Thoracic aorta (tissue), 2 donors: ENCODE data around the gene PCDH18. TPM values are rescaled to one million over a fixed set of nuclear protein-coding genes. Genes with fewer than 3 reads are reported as not detected.

Experiments used
- ATAC-seq: fragments of 150-250 bp; one replicate; pipeline ENCODE4 v1.8.0; 2017; ENCODE audit warnings: low read depth; ENCODE audit not compliant: insufficient number of reproducible peaks, low FRiP score
- DNase-seq: peaks from one replicate; pipeline ENCODE4 v3.0.0-alpha.2; 2020; ENCODE audit warnings: low spot score
- H3K27ac ChIP-seq, 2 donors: fragments of 200-600 bp; sonication (generic); 1 replicate in 1 of 2; 2 replicates in 1 of 2; pipeline ENCODE4 v1.5.1; 2016; ENCODE audit warnings: mild to moderate bottlenecking in 2 of 2, moderate library complexity in 2 of 2
- H3K27me3 ChIP-seq: fragments of 200-600 bp; sonication (generic); replicated peaks from 2 replicates; pipeline ENCODE4 v1.6.0; 2016; ENCODE audit warnings: mild to moderate bottlenecking; ENCODE audit not compliant: insufficient read depth
- H3K36me3 ChIP-seq: fragments of 200-600 bp; sonication (generic); one replicate; pipeline ENCODE4 v1.5.1; 2016
- H3K4me1 ChIP-seq, 2 donors: fragments of 200-600 bp; sonication (generic); 1 replicate in 1 of 2; 2 replicates in 1 of 2; pipeline versions ENCODE4 v1.5.1 to v1.6.0; 2016; ENCODE audit warnings: low read depth in 2 of 2, mild to moderate bottlenecking in 1 of 2; ENCODE audit not compliant: control insufficient read depth in 1 of 2
- H3K4me3 ChIP-seq: fragments of 200-600 bp; sonication (generic); 2 replicates; pipeline ENCODE4 v1.5.1; 2016; ENCODE audit warnings: mild to moderate bottlenecking
- H3K9me3 ChIP-seq: fragments of 200-600 bp; sonication (generic); 2 replicates; pipeline ENCODE4 v1.5.1; 2016
- total RNA-seq, 2 donors: library from RNA; depleted of rRNA; stranded (reverse); fragments of >200 nt; gene quantifications; one replicate each; pipeline versions ENCODE4 v1.1.0 to v1.2.3, GENCODE V29; 2016
- TF ChIP-seq, protein P1 (sequence below): fragments of 200-600 bp; sonication (generic); IDR thresholded peaks from one replicate; pipeline ENCODE4 v1.5.1; 2019; ENCODE audit warnings: antibody characterized with exemption

Gene PCDH18
- total RNA-seq, 2 donors from 2014 or later = 22.6 to 31.0 TPM

DNA sequence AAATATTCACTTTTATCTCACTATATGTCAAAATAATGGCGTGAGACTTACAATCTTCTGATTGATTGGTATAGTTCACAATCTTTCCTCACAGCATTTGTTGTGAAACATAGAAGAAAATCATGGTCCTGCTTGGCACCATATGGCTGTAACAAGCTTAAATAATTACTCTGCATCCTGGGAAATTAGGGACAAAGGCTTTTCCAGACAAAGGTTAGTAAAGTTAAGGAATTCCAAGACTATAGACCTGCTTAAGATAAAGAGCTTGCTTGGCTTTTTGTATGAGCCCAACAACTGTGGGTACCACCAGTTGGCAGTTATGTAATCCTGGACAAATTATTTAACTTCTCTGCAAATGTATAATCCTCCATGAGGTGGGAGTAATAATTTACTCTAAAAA is 3.4 kb upstream of the PCDH18 start:
- TF ChIP-seq, protein P1, sequence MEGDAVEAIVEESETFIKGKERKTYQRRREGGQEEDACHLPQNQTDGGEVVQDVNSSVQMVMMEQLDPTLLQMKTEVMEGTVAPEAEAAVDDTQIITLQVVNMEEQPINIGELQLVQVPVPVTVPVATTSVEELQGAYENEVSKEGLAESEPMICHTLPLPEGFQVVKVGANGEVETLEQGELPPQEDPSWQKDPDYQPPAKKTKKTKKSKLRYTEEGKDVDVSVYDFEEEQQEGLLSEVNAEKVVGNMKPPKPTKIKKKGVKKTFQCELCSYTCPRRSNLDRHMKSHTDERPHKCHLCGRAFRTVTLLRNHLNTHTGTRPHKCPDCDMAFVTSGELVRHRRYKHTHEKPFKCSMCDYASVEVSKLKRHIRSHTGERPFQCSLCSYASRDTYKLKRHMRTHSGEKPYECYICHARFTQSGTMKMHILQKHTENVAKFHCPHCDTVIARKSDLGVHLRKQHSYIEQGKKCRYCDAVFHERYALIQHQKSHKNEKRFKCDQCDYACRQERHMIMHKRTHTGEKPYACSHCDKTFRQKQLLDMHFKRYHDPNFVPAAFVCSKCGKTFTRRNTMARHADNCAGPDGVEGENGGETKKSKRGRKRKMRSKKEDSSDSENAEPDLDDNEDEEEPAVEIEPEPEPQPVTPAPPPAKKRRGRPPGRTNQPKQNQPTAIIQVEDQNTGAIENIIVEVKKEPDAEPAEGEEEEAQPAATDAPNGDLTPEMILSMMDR = no peak
- H3K9me3 ChIP-seq = no peaks in the 10 kb centered on the region
- peaks cover 0 to 13% of the 10 kb centered on the region in 2 donors for H3K4me1 ChIP-seq
- H3K4me3 ChIP-seq = no peak overlapping the region
- DNase-seq (no peak), ATAC-seq (no peak)
- H3K36me3 ChIP-seq = no peaks in the 10 kb centered on the region
- no peaks in the 10 kb centered on the region for H3K27me3 ChIP-seq
- no peak overlapping the region for H3K27ac ChIP-seq

- TF ChIP-seq, protein P1 = no peak
These were observed 2.2 kb upstream of the PCDH18 start for GRCh38 chr4:137534516-137534915.

GRCh38 chr4:137533855-137534254 is 1.6 kb upstream of the PCDH18 start:
- Histone ChIP-seq H3K4me1 (peaks cover 0 to 23% of the 10 kb centered on the region in 2 donors), H3K27ac (peak overlapping the region in 1 of 2 donors; percentile 88), H3K36me3 (no peaks in the 10 kb centered on the region), H3K9me3 (no peaks in the 10 kb centered on the region), H3K27me3 (no peaks in the 10 kb centered on the region), H3K4me3 (peak overlapping the region; percentile 34)
- no peak for ATAC-seq
- DNase-seq = no peak
- TF ChIP-seq, protein P1 = no peak

More at GRCh38 chr4:137534516-137534915, 2.2 kb upstream of the PCDH18 start:
- Histone ChIP-seq H3K27ac (no peak overlapping the region), H3K4me1 (peaks cover 0 to 21% of the 10 kb centered on the region in 2 donors), H3K27me3 (no peaks in the 10 kb centered on the region), H3K4me3 (no peak overlapping the region), H3K9me3 (no peaks in the 10 kb centered on the region), H3K36me3 (no peaks in the 10 kb centered on the region)
- DNase-seq = no peak
- ATAC-seq = no peak

DNA sequence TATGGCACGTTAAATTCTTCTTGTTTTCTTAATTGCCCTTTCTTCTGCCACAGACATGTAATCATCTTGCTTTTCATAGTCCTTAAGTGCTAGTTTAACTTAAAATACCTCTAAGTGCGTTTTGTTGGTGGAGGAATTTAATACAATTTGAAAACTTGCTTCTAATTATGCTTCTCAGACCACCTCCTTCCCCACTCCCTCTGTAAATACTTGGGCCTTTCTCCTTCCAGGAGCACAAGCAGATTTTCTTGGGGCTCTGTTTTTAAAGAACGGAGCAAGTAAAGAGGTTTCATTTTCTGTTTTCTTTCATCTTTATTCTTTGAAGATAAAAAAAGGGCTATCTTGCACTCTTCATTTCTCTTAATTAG is 559 bp upstream of the PCDH18 start:
- TF ChIP-seq, protein P1 = no peak
- H3K4me3 ChIP-seq = peak overlapping the region; percentile 81
- H3K36me3 ChIP-seq = no peaks in the 10 kb centered on the region
- no peaks in the 10 kb centered on the region for H3K27me3 ChIP-seq
- ATAC-seq = no peak
- peak overlapping the region; percentile 86 to 88 for H3K27ac ChIP-seq
- H3K9me3 ChIP-seq = no peaks in the 10 kb centered on the region
- H3K4me1 ChIP-seq = peaks cover 0 to 23% of the 10 kb centered on the region in 2 donors
- DNase-seq = no peak

- H3K9me3 ChIP-seq = no peaks in the 10 kb centered on the region
- H3K4me1 ChIP-seq = peaks cover 3 to 35% of the 10 kb centered on the region in 2 donors
- no peaks in the 10 kb centered on the region for H3K27me3 ChIP-seq
- peak overlapping the region; percentile 81 for H3K4me3 ChIP-seq
- ATAC-seq (no peak), DNase-seq (no peak)
- no peaks in the 10 kb centered on the region for H3K36me3 ChIP-seq
- TF ChIP-seq, protein P1 = peak; percentile 44
- peak overlapping the region; percentile 86 to 88 for H3K27ac ChIP-seq
These were observed 917 bp downstream of the PCDH18 start for GRCh38 chr4:137531168-137531985.
